SHP77 (cell line): Measurements from ENCODE around the gene ATAD3B.
"Not testable (repeated sequence)": the region's sequence is repeated elsewhere in the genome, so short reads cannot be mapped to it uniquely, and the experiment has no call there.

ENCODE experiments used
- DNase-seq, 2 experiments: peaks; one replicate each; lab custom pipeline; 2025; lab: John Stamatoyannopoulos, UW

ATAD3B gene

GRCh38 chr1:1481811-1482210 lies 10.2 kb downstream of the ATAD3B start:
- DNase-seq = not testable (repeated sequence)

DNA sequence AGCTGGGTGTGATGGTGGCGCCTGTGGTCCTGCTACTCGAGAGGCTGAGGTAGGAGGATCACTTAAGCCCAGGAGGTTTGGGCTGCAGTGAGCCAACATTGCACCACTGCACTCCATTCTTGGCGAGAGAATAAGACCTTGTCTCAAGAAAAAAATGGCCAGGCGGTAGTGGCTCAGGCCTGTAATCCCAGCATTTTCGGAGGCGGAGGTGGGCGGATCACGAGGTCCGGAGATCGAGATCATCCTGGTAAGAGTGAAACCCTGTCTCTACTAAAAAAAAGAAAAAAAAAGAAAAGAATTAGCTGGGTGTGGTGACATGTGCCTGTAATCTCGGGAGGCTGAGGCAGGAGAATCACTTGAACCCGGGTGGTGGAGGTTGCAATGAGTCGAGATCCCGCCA lies 11.3 kb downstream of the ATAD3B start:
- DNase-seq = no peak

DNA sequence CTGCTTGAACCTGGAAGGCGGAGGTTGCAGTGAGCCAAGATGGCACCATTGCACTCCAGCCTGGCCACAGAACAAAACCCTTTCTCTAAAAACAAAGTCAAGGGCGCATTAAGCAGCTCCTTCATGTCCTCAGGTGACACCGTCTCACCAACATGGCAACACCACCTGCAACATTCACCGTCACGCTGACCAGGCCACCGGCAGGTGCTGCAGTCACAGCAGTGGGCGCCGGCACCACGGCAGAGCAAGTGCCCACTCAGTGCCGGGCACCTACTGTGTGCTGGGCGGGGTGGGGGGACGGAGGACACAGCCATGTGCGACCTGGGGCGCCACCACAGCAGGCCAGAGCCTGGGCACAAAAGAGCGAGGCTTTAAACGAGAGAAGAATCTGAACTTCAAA lies 12.1 kb downstream of the ATAD3B start:
- no peak for DNase-seq

DNA sequence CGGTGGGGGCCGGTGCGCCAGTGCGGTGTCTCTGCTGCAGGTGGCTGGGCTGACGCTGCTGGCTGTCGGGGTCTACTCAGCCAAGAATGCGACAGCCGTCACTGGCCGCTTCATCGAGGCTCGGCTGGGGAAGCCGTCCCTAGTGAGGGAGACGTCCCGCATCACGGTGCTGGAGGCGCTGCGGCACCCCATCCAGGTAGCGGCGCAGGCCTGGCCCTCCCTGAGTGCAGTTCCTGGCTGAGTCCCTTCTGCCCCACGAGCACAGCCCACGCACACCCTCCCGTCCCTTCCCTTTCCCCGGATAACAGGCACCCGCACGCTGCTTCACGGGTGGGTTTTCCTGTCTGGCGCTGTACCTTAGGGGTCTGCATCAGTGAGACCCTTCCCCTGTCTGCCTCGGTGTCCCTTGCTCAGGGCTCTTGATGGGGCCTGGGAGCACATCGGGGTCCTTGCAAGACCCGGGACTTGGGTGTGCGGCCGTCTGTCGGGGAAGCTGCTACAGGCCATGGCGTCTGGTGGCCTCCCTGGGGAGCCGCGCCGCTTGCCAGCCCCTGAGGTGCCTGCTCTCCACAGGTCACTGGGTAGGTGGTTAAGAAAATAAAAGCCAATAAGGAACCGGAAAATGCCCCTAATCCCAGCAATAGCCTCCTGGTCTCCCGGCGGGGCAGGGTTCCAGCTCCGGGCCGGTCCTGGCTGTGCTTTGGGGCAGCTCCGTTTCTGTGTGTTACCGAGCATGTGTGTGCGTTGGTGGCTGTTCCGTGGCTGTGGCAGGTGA lies 13.6 kb downstream of the ATAD3B start:
- DNase-seq = not testable (repeated sequence)

DNA sequence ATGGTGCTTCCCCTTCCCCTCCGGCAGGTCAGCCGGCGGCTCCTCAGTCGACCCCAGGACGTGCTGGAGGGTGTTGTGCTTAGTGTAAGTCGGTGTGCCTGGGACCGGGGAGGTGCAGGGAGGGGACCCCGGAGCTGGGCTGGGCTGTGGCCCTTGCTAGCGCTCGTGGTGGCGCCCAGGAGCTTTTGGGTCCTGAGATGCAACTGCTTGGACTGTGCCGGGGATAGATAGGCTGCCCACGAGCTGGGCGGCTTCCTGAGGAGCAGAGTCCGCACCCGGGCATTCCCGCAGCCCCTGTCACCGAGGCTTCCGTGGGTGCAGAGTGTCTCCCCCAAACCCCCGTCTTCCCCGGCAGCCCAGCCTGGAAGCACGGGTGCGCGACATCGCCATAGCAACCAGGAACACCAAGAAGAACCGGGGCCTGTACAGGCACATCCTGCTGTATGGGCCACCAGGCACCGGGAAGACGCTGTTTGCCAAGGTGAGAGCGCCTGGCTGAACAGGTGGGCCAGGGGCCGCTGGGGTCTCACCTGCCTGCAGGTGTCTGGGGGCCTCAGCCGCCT lies 14.3 kb downstream of the ATAD3B start:
- not testable (repeated sequence) for DNase-seq

DNA sequence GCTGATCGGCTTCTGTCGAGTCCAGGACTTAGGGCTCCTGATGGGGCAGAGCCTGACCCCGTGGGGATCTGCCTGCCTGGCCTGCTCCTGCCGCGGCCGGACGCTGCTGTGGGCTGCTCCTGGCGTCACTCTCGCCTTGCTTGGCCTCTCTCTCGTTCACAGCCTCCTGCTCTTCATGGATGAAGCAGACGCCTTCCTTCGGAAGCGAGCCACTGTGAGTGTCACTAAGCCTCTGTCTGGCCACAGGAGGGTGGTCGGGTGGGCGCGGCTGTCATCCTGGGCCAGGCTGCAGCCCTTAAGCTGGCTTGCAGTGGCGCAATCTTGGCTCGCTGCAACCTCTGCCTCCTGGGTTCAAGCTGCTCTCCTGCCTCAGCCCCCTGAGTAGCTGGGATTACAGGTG lies 16.1 kb downstream of the ATAD3B start:
- DNase-seq = no peak

- DNase-seq = no peak
Measured at GRCh38 chr1:1489231-1489630, 17.7 kb downstream of the ATAD3B start.

GRCh38 chr1:1489861-1490260 lies 18.3 kb downstream of the ATAD3B start:
- no peak for DNase-seq

GRCh38 chr1:1490633-1491230 lies 19.2 kb downstream of the ATAD3B start:
- DNase-seq = no peak

DNA sequence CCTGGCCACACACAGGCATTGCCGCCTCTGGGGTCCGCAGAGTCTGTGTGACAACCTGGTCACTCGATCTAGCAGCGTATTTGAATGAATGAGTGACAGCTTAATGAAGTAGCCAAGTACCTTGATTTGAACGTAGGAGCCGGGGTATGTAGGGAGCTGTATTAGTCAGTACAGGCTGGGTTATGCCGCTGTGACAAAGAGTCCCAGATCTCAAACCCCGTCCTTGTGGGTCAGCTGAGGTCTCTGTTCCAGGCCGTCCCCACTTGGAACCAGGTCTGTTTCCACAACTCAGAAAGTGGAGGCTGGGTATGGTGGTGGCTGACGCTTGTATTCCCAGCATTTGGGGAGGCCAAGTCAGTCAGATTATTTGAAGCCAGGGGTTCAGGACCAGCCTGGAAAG lies 20.0 kb downstream of the ATAD3B start:
- DNase-seq = no peak

GRCh38 chr1:1494311-1494710 lies 22.7 kb downstream of the ATAD3B start:
- DNase-seq = not testable (repeated sequence)

- DNase-seq = not testable (repeated sequence)
Measured at GRCh38 chr1:1495461-1495975, 24.0 kb downstream of the ATAD3B start.

- peak; percentile 65 to 78 for DNase-seq
Measured at GRCh38 chr1:1504777-1505365, 33.3 kb downstream of the ATAD3B start.

- DNase-seq = peak; percentile 43
Measured at GRCh38 chr1:1505366-1505798, 33.8 kb downstream of the ATAD3B start.

- DNase-seq = peak in 1 of 2 experiments; percentile 23
Measured at GRCh38 chr1:1505801-1506200, 34.2 kb downstream of the ATAD3B start.

GRCh38 chr1:1507305-1507704 lies 35.7 kb downstream of the ATAD3B start:
- no peak for DNase-seq

DNA sequence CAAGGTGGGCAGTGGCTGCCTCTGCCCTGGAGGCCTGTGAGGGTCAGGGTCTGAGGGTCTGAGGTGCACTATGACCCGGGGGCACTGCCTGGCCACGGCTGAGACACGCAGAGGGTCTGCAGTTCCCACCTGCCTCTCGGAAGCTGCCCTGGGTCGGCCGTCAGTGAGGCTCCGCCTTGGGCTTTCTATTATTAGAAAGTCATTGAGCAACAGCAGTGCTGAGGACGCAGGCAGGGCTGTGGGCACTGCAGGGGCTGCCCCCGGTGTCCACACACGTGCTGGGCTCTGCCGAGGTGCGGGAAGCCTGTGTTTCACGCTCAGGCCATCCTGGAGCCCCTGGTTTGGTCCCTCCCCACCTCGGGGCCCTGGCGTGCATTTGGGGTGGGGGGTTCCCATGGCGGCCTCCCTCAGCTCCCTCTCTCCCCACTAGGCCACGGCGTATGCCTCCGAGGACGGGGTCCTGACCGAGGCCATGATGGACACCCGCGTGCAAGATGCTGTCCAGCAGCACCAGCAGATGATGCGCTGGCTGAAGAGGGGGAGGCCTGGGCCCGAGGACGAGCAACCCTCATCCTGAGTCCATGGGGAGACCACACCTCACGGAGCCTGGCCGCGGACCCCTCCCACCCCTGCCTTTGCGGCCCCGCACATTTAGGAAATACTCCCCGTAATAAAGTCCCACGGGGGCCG lies 37.4 kb downstream of the ATAD3B start:
- not testable (repeated sequence) for DNase-seq

- not testable (repeated sequence) for DNase-seq
Measured at GRCh38 chr1:1509465-1509850, 37.9 kb downstream of the ATAD3B start.

GRCh38 chr1:1510912-1511532 lies 39.5 kb downstream of the ATAD3B start:
- peak; percentile 55 to 71 for DNase-seq

DNA sequence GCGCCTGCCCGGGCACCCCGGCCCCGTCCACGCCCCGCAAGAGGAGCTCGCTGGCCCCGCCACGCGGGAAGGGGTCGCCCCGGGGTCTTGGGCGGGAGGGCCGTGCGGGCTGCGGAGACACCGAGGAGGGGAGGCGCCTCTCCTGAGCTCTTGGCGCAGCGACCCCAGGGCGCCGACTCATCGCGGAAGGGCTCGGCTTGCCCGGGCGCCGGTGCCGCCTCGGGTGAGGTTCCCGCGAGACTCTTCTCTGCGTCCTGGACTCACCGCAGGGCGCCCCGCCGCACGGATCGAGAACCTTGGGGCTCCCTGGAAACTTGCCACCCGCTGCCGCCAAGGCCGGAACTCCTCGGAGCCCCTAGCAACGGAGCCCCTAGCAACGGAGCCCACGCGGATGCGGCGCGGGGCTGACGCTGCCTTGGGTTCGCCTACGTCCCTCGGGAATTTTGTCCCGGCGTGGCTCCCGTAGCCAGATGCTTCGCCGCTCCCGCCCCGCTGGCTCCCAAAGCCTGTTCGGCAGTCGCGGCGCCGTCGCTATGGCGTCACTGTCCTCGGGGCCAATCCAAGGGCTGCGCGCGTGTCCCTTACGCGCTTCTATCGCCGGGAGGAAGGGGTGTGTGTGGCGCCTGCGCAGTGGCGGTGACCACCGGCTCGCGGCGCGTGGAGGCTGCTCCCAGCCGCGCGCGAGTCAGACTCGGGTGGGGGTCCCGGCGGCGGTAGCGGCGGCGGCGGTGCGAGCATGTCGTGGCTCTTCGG lies 40.1 kb downstream of the ATAD3B start, which contains the start of gene ATAD3A:
ATAD3A (plus strand) TSS at position 630 of the 753 bp plus-strand sequence; CDS start at position 737, 107 bp downstream.
- peak; percentile 96 to 97 for DNase-seq

DNA sequence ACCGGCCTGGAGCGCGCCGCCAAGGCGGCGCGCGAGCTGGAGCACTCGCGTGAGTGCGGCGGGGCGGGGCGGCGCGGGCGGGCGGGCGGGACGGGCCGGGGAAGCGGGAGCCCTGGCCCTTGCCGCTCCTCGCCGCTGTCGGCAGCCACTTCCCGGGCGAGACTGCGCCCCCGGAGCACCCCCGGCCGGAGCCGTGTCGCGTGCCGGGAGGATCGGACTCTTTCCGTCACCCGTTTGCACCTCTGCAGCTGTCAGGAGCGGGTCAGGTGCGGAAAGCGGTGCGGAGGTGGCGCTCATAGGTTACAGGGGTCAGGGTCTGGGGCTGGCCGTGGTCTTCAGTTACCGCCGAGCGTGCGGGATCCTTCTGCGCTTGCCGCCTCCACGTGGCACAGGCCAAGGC lies 40.9 kb downstream of the ATAD3B start:
- not testable (repeated sequence) for DNase-seq
